Prostate gland (tissue), 2 donors: ENCODE measurements around the gene RCHY1.

Experiments
- POLR2A ChIP-seq: fragments of 450-650 bp; IDR thresholded peaks from one replicate; pipeline ENCODE4 v1.6.1; 2016; ENCODE audit warnings: antibody characterized with exemption, mild to moderate bottlenecking
- TF ChIP-seq, protein P1 (sequence below), 4 experiments: fragments of 200-600 bp in 2 of 4; fragments of 450-650 bp in 2 of 4; sonication (generic) in 2 of 4; IDR thresholded peaks; 1 replicate in 3 of 4; 2 replicates in 1 of 4; pipeline ENCODE4 v1.5.1; 2016 to 2019; ENCODE audit warnings: antibody characterized with exemption in 4 of 4, mild to moderate bottlenecking in 2 of 4, moderate library complexity in 2 of 4

DNA sequence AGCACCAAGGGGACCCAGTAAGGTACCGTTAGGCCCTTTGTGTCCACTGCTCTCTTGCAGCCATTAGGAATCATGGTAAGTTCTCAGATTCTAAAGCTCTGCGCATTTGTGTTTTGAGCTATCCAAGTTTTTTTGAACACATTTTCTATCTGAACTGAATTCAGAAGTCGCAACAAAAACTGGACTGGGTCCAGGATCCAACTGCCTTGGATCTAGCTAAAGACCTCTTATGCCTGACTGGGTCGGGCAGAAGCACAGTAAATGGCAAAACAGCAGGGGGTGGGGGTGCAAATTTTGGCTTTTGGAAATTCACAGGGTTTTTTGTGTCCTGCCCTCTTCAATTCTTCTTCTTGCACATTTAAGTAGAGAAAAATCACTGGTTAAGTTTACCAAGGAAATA lies 30.0 kb downstream of the RCHY1 start:
- TF ChIP-seq, protein P1, sequence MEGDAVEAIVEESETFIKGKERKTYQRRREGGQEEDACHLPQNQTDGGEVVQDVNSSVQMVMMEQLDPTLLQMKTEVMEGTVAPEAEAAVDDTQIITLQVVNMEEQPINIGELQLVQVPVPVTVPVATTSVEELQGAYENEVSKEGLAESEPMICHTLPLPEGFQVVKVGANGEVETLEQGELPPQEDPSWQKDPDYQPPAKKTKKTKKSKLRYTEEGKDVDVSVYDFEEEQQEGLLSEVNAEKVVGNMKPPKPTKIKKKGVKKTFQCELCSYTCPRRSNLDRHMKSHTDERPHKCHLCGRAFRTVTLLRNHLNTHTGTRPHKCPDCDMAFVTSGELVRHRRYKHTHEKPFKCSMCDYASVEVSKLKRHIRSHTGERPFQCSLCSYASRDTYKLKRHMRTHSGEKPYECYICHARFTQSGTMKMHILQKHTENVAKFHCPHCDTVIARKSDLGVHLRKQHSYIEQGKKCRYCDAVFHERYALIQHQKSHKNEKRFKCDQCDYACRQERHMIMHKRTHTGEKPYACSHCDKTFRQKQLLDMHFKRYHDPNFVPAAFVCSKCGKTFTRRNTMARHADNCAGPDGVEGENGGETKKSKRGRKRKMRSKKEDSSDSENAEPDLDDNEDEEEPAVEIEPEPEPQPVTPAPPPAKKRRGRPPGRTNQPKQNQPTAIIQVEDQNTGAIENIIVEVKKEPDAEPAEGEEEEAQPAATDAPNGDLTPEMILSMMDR (IDR thresholded peaks at IDR 0.05): no peak
- no peak for TF ChIP-seq POLR2A
